HG03064 (cell line): Measurements from ENCODE around the gene KCNQ1.

Experiments
- ATAC-seq: cut with Tn5 transposase; IDR thresholded peaks from one replicate; pipeline ENCODE4 v1.9.1; 2021; ENCODE audit warnings: low read depth; ENCODE audit not compliant: unreplicated experiment

The KCNQ1 gene

GRCh38 chr11:2877474-2877873, 432.7 kb downstream of the KCNQ1 start:
- ATAC-seq, result no peak

GRCh38 chr11:2878782-2879181, 434.0 kb downstream of the KCNQ1 start:
- ATAC-seq, result no peak

- no peak for ATAC-seq
Observed at GRCh38 chr11:2880646-2881045, 435.8 kb downstream of the KCNQ1 start.

GRCh38 chr11:2881076-2881980, 436.5 kb downstream of the KCNQ1 start:
- ATAC-seq, result no peak

GRCh38 chr11:2881981-2882375, 437.2 kb downstream of the KCNQ1 start:
- no peak for ATAC-seq

GRCh38 chr11:2882396-2883110, 437.7 kb downstream of the KCNQ1 start:
- no peak for ATAC-seq

- ATAC-seq, result no peak
Observed at GRCh38 chr11:2883640-2883978, 438.8 kb downstream of the KCNQ1 start.

GRCh38 chr11:2883979-2884815, 439.4 kb downstream of the KCNQ1 start:
- ATAC-seq, result no peak

- ATAC-seq, result peak; percentile 20
Observed at GRCh38 chr11:2885017-2885677, 440.3 kb downstream of the KCNQ1 start.

GRCh38 chr11:2885678-2886081, 440.9 kb downstream of the KCNQ1 start, which contains the start of gene CDKN1C:
Gene CDKN1C (minus strand): TSS chr11:2885775. CDS start chr11:2885456, 319 bp downstream.
- peak; percentile 61 for ATAC-seq

- ATAC-seq, result peak; percentile 9
Observed at GRCh38 chr11:2886191-2886894, 441.5 kb downstream of the KCNQ1 start.

GRCh38 chr11:2886936-2887335, 442.1 kb downstream of the KCNQ1 start:
- no peak for ATAC-seq

GRCh38 chr11:2887515-2888195, 442.8 kb downstream of the KCNQ1 start:
- ATAC-seq, result no peak

GRCh38 chr11:2888266-2888968, 443.6 kb downstream of the KCNQ1 start:
- ATAC-seq, result no peak

GRCh38 chr11:2889362-2890273, 444.8 kb downstream of the KCNQ1 start:
- no peak for ATAC-seq

GRCh38 chr11:2890466-2891294, 445.9 kb downstream of the KCNQ1 start:
- ATAC-seq, result no peak
